IPS-18a (cell line): ENCODE measurements around the gene KIFC1.

ENCODE experiments used
- H3K27ac ChIP-seq: one replicate; pipeline ENCODE4 v1.5.1; 2013; ENCODE audit warnings: low read length
- H3K27me3 ChIP-seq: one replicate; pipeline ENCODE4 v1.6.1; 2013; ENCODE audit warnings: mild to moderate bottlenecking, low read length; ENCODE audit not compliant: control insufficient read depth, insufficient read depth
- H3K36me3 ChIP-seq: one replicate; pipeline ENCODE4 v1.6.1; 2013; ENCODE audit warnings: low read depth, low read length; ENCODE audit not compliant: control insufficient read depth
- H3K4me1 ChIP-seq: one replicate; pipeline ENCODE4 v1.6.1; 2013; ENCODE audit warnings: low read depth, low read length; ENCODE audit not compliant: control insufficient read depth
- H3K4me3 ChIP-seq: one replicate; pipeline ENCODE4 v1.5.1; 2013; ENCODE audit warnings: low read length
- H3K9ac ChIP-seq: one replicate; pipeline ENCODE4 v1.6.1; 2013; ENCODE audit warnings: mild to moderate bottlenecking, low read length, moderate library complexity
- H3K9me3 ChIP-seq: one replicate; pipeline ENCODE4 v1.6.1; 2013; ENCODE audit warnings: low read depth, low read length; ENCODE audit not compliant: control insufficient read depth

KIFC1 gene

DNA sequence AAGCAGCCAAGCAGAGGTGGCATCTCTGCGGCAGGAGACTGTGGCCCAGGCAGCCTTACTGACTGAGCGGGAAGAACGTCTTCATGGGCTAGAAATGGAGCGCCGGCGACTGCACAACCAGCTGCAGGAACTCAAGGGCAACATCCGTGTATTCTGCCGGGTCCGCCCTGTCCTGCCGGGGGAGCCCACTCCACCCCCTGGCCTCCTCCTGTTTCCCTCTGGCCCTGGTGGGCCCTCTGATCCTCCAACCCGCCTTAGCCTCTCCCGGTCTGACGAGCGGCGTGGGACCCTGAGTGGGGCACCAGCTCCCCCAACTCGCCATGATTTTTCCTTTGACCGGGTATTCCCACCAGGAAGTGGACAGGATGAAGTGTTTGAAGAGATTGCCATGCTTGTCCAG lies 13.3 kb downstream of the KIFC1 start:
- H3K9ac ChIP-seq: no peak overlapping the region
- no peaks in the 10 kb centered on the region for H3K27me3 ChIP-seq
- H3K36me3 ChIP-seq: peaks cover 70% of the 10 kb centered on the region
- H3K4me1 ChIP-seq: peaks cover 4% of the 10 kb centered on the region
- H3K4me3 ChIP-seq: no peak overlapping the region
- H3K27ac ChIP-seq: no peak overlapping the region
- H3K9me3 ChIP-seq: no peaks in the 10 kb centered on the region

DNA sequence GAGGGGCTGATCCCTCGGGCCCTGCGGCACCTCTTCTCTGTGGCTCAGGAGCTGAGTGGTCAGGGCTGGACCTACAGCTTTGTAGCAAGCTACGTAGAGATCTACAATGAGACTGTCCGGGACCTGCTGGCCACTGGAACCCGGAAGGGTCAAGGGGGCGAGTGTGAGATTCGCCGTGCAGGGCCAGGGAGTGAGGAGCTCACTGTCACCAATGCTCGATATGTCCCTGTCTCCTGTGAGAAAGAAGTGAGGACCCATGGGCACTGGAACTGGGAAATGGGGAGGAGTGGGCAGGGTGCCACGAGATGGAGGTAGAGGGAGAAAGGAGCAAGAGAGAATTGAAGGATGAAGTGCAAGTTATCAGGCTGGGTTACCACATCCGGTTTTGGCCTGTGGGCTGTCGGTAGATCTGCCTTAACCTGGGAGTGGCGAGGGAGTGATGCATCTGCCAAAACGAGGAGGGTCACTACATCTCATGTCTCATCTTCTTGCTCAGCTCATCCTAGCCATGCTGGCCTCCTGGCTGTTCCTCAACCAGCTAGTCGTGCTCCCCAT lies 13.8 kb downstream of the KIFC1 start:
- Histone ChIP-seq H3K4me1 (peaks cover 4% of the 10 kb centered on the region), H3K9ac (no peak overlapping the region), H3K36me3 (peaks cover 65% of the 10 kb centered on the region), H3K27me3 (no peaks in the 10 kb centered on the region), H3K9me3 (no peaks in the 10 kb centered on the region), H3K27ac (no peak overlapping the region), H3K4me3 (no peak overlapping the region)

DNA sequence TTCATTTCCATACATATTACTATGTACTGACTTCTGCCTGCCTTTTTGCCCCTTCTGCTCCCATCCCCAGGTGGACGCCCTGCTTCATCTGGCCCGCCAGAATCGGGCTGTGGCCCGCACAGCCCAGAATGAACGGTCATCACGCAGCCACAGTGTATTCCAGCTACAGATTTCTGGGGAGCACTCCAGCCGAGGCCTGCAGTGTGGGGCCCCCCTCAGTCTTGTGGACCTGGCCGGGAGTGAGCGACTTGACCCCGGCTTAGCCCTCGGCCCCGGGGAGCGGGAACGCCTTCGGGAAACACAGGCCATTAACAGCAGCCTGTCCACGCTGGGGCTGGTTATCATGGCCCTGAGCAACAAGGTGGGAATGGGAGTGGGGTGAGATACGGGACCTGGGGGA lies 14.5 kb downstream of the KIFC1 start:
- Histone ChIP-seq H3K9ac (no peak overlapping the region), H3K4me3 (no peak overlapping the region), H3K9me3 (no peaks in the 10 kb centered on the region), H3K27me3 (no peaks in the 10 kb centered on the region), H3K4me1 (peaks cover 4% of the 10 kb centered on the region), H3K36me3 (peaks cover 65% of the 10 kb centered on the region), H3K27ac (no peak overlapping the region)

DNA sequence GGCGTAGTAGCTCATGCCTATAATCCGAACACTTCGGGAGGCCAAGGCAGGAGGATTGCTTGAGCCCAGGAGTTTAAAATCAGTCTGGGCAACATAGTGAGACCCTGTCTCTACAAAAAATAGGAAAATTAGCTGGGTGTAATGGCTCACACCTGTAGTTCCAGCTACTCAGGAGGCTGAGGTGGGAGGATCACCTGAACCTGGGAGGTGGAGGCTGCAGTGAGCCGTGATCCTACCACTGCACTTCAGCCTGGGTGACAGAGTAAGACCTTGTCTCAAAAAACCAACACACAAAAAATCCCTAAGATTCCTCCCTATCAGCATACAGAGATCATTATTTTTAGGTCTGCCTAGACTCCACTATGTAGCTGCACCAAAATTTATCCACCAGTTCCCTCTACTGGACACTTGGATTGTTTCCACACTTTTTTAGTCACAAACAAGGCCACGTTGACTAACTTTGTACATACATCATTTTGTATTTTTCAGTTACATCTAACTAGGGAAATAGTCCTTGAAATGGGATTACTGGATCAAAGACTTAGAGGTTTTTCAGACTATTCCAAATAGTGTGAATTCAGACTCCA lies 15.6 kb downstream of the KIFC1 start:
- Histone ChIP-seq H3K4me1 (peaks cover 4% of the 10 kb centered on the region), H3K36me3 (peaks cover 60% of the 10 kb centered on the region), H3K27ac (no peak overlapping the region)

DNA sequence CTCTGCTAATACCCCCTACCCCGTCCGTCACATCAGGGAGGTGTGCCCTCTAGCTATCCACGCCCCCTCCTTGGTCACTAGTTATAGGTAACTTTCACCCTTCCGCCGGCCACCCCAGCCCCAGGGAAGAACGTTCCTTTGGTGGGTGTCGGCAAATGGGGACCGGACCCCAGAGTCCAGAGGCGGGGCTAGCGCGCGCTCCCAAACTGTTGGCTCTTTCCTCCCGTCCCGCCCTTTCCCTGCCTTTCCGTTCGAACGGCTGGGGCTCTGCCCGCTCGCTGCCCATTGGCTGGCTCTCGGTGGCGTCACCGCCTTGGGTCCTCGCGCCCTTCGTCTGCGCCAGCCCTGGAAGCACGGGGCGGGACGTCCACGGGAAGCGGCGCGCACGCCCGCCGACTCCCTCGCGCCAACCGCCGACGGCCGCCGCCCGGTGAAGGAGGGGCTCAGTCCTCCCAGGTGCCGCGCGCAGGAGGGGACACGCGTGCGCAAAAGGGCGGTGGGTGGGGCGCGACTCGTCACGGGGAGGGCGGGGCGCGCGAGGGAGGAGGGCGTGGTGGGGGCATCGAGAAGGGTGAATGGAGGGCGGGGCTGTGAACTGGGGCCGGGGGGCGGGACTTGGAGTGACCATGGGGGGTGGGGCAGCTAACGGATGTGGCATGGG lies 18.6 kb downstream of the KIFC1 start:
- Histone ChIP-seq H3K27ac (no peak overlapping the region), H3K36me3 (peaks cover 52% of the 10 kb centered on the region), H3K9me3 (no peaks in the 10 kb centered on the region)

More for the DNA sequence above, 15.6 kb downstream of the KIFC1 start:
- Histone ChIP-seq H3K9ac (no peak overlapping the region), H3K4me3 (no peak overlapping the region), H3K9me3 (no peaks in the 10 kb centered on the region), H3K27me3 (no peaks in the 10 kb centered on the region)

DNA sequence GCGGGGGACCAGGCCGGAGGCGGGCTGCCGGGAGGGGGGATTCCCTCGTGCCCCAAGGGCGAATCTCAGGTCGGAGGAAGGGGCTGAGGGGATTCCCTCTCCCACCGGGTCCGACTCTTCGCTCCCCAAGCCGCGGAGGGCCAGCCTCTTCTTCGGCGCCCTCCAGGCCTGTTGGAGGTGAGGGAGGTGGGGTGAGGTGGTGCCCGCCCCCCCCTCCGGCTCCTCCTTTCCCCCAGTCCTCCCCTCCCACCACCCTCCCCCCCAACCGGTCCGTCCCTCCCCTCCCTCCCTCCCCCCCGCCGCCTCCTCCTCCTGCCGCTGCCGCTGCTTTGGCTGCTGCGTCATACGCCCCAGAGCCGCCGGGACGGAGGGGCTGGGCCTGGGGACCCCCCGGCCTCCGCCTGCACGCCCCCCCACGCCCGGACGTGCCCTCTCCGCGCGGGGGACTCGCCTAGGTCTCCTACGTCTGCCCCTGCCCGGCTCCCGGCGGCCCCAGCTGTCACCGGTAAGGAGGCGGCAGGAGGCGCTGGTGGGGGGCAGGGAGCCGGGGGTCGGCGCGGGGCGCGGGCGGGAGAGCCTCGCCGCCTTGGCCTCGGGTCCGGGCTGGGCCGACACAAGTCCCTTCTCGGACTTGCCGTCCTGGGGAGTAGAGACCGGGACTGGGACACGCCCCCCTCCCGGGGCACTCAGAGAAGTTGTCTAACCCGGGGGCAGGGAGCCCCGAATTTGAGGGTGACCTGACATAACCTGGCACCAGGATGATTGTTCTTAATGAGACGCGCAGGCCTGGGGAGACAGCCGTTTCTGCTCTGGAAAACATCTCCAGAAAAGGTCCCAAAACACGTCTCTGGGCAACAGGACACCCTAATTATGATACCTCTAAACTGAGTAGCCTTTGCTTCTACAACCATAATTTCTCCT lies 19.3 kb downstream of the KIFC1 start, which contains the start of gene PHF1:
TSS of gene PHF1 (plus strand) at position 304 of the 921 bp plus-strand sequence. CDS start 1,250 bp downstream, outside the sequence.
- Histone ChIP-seq H3K9ac (peak within 1 kb of the TSS; percentile 67), H3K4me3 (peak within 1 kb of the TSS; percentile 85), H3K27me3 (no peaks in the 10 kb centered on the region), H3K4me1 (peaks cover 8% of the 10 kb centered on the region), H3K36me3 (peaks cover 53% of the 10 kb centered on the region), H3K9me3 (no peaks in the 10 kb centered on the region), H3K27ac (no peak within 1 kb of the TSS)

More for the DNA sequence above, 18.6 kb downstream of the KIFC1 start:
- H3K4me1 ChIP-seq: peaks cover 5% of the 10 kb centered on the region
- H3K9ac ChIP-seq: peak overlapping the region; percentile 43
- H3K4me3 ChIP-seq: peak overlapping the region; percentile 60
- no peaks in the 10 kb centered on the region for H3K27me3 ChIP-seq

DNA sequence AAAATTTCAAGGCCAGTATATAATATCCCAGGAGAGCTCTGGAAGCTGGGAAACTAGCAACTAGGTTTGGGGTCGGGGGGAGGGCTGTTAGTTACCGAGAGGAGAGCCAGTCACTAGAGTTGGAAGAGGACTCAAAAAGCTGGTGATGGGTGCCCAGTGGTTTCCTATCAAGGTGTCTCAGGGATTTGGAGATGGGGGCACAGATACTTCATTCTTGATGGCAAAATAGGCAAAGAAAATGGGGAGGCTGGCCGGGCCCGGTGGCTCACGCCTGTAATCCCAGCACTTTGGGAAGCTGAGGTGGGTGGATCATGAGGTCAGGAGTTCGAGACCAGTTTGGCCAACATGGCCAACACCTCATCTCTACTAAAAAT lies 20.0 kb downstream of the KIFC1 start:
- Histone ChIP-seq H3K36me3 (peaks cover 51% of the 10 kb centered on the region), H3K27ac (no peak overlapping the region), H3K4me3 (peak overlapping the region; percentile 85), H3K9ac (peak overlapping the region; percentile 67), H3K27me3 (no peaks in the 10 kb centered on the region), H3K9me3 (no peaks in the 10 kb centered on the region), H3K4me1 (peaks cover 11% of the 10 kb centered on the region)

DNA sequence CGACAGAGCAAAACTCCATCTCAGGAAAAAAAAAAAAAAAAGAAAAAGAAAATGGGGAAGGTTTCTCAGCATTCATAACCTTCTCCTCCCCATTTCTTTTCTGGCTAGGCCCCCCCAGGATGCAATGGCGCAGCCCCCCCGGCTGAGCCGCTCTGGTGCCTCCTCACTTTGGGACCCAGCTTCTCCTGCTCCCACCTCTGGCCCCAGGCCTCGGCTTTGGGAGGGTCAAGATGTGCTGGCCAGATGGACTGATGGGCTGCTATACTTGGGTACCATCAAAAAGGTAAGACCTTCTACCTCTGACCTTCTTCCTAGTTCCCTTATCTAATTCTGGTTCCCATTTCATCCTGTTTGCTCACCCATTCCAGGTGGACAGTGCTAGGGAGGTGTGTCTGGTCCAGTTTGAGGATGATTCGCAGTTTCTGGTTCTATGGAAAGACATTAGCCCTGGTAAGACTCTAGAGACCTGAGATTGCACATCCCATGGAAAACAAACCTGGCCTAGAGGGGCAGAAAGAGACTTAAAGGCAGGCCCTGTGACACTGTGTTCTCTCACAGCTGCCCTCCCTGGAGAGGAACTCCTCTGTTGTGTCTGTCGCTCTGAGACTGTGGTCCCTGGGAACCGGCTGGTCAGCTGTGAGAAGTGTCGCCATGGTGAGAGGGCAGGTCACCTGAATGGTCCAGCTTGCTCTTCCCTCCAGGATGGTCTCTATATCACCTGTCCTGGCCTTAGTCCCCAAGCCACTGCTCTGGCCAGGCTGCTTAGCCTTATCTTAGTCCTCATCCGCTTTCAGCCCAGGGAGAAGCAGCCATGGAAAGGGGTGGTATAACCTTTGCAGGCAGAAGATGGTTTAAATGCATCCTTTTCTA lies 20.8 kb downstream of the KIFC1 start:
- Histone ChIP-seq H3K27ac (no peak overlapping the region), H3K9ac (no peak overlapping the region), H3K4me1 (peaks cover 12% of the 10 kb centered on the region), H3K9me3 (no peaks in the 10 kb centered on the region), H3K27me3 (no peaks in the 10 kb centered on the region), H3K4me3 (no peak overlapping the region), H3K36me3 (peaks cover 43% of the 10 kb centered on the region)

DNA sequence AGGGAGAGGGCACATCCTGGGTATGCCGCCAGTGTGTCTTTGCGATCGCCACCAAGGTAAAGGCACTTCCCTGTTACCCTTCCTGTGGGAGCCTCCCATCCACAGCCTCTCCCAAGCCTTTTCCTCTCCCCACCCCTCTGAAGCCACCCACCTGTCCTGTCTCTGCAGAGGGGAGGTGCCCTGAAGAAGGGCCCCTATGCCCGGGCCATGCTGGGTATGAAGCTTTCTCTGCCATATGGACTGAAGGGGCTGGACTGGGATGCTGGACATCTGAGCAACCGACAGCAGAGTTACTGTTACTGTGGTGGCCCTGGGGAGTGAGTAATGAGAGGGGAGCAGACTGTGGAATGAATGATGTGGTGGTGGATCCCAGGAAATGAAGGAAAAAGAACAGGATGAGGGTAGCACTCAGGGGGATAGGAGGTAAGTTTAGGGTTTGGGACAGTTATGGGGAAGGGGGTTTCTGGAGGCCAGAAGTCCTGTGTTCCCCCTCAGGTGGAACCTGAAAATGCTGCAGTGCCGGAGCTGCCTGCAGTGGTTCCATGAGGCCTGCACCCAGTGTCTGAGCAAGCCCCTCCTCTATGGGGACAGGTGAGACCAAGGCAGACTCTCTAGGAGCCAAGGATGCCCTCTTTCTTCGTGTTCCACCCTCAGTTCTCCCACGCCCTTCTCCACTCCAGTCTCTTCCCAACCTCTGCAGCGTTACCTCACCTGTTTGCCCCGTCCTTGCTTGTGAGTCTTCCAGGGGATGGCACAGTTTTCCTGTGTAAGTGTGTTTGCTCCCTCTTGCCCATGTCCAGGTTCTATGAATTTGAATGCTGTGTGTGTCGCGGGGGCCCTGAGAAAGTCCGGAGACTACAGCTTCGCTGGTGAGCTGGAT lies 21.9 kb downstream of the KIFC1 start:
- Histone ChIP-seq H3K4me3 (no peak overlapping the region), H3K9ac (no peak overlapping the region), H3K27me3 (no peaks in the 10 kb centered on the region), H3K9me3 (no peaks in the 10 kb centered on the region), H3K36me3 (peaks cover 32% of the 10 kb centered on the region), H3K4me1 (peaks cover 13% of the 10 kb centered on the region), H3K27ac (no peak overlapping the region)

DNA sequence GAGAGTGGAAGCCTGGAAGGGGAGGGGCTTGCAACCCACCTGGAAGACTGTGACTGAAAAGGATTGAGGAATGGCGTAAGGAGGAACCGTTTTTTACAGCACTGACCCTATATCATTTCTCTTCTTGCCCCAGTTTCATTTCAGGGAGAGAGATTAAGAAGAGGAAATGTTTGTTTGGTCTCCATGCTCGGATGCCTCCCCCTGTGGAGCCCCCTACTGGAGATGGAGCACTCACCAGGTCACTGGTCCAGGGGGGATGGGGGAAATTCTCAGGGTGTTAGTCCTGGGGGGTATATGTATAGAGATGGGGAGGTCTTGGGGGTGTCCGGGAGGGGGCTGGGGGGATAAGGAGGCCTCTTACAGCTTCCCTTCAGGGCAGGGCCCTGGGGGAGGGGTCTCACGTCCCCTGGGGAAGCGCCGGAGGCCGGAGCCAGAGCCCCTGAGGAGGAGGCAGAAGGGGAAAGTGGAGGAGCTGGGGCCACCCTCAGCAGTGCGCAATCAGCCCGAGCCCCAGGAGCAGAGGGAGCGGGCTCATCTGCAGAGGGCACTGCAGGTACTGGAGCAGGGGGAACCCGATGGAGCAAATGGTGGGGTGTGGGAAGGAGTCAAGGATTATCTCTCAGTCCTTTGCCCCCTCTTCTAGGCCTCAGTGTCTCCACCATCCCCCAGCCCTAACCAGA lies 23.1 kb downstream of the KIFC1 start:
- Histone ChIP-seq H3K27ac (no peak overlapping the region), H3K4me1 (peaks cover 22% of the 10 kb centered on the region), H3K9me3 (no peaks in the 10 kb centered on the region), H3K27me3 (no peaks in the 10 kb centered on the region), H3K4me3 (no peak overlapping the region), H3K9ac (no peak overlapping the region), H3K36me3 (peaks cover 32% of the 10 kb centered on the region)
